HL-60 (cell line): Measurements from ENCODE around the gene TPST2.

Source experiments
- CTCF ChIP-seq: IDR thresholded peaks from one replicate; pipeline ENCODE4 v1.5.1; 2011; ENCODE audit warnings: low read length, control low read depth, inconsistent platforms; ENCODE audit not compliant: insufficient read depth
- GABPA ChIP-seq: IDR thresholded peaks from 2 replicates; pipeline ENCODE4 v1.6.1; 2012; ENCODE audit warnings: low read depth
- POLR2AphosphoS5 ChIP-seq: IDR thresholded peaks from 2 replicates; pipeline ENCODE4 v1.6.1; 2012; ENCODE audit warnings: low read depth
- SPI1 ChIP-seq: IDR thresholded peaks from 2 replicates; pipeline ENCODE4 v1.6.1; 2012; ENCODE audit warnings: low read depth, mild to moderate bottlenecking, borderline replicate concordance

GRCh38 chr22:26602127-26602526 is 12.2 kb upstream of the TPST2 start:
- TF ChIP-seq CTCF (no peak), GABPA (no peak), POLR2AphosphoS5 (no peak), SPI1 (no peak)
